NCI-H146 treated with DMSO at 0.1 percent for 48 hours (cell line): ENCODE data around the gene CLEC2L.

ENCODE experiments used
- DNase-seq: peaks from one replicate; lab custom pipeline; 2025; ENCODE audit not compliant: unreplicated experiment; lab: John Stamatoyannopoulos, UW

The CLEC2L gene

GRCh38 chr7:139573871-139574270, 50.4 kb downstream of the CLEC2L start:
- no peak for DNase-seq

GRCh38 chr7:139574618-139575337, 51.3 kb downstream of the CLEC2L start:
- no peak for DNase-seq

- DNase-seq: no peak
Observed at GRCh38 chr7:139575338-139575680, 51.8 kb downstream of the CLEC2L start.

DNA sequence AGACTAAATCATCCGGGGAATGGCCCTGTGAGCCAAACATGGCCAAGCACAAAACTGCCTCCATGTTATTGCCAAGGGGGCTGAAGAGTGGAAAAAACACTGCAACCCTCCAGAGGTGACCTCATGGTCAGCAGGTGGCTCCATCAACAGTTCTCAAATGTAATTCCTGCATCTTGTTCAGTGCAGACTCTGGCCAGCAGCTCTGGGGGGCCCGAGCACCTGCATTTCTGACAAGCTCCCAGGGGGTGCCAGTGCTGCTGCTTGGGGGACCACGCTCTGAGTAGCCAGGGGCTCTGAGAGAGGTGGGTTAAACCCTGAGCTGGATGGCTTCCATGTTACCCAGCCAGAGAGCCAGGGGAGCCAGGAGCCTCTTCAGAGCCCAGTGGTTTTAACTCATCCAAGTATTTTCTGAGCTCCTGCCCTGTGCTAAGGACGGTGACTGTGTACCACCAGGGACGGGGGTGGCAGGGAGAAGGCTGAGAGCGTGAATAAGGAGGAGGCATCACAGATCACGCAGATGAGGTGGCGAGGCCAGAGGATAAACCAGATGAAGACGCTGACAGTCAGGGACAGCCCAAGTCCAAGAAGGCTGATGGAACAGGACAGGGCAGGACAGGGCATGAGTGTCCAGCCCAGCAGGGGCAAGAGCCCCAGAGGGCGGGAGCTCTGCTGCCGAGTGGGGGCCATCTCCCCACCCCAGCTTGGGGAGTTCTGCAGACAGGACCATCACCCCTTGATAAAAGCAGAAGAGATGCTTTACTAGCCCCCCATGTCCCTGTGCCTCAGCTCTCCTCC, 52.9 kb downstream of the CLEC2L start:
- DNase-seq: no peak

DNA sequence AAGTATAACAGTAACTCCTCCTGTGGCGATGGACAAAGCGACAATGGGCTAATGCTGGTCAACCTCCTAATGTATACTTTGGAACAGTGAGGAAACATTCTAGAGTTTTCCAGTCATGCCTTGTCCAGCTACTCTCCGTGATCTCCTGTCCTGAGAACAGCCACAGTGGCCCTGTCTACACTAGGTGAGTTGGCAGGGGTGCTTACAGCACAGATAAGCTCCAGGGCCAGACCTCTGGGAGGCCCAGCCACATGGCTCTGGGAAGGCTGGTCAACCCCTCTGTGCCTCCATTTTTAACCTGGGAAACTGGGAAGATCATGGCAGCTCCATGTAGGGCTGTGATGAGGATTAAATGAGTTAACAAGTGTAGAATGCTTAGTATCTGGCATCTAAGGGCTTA, 57.0 kb downstream of the CLEC2L start:
- DNase-seq: no peak

DNA sequence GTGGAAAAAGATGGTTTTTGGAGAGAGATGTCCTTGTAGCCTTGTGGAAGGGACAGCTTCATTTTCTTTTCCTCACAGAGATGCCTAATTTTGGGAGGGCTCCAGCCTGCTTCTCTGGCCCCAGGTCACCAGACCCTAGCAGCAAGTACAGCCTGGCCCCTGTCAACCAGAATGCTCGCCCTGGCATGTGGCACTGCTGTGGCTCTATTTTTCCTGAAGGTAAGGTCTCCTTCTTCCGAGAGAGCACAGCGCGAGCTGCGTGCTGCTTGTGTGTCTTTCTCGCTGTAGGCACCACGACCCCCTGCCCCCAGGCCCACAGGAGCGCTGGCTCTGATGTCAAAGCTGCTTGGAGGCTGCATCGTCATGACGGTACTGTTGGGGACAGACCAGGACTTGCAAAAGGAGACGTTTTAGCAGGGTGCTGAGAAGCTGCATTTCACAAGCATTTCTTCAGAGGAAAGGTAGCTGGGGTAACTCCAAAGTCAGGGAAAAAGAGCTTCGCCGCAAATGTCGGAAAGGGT, 58.7 kb downstream of the CLEC2L start:
- DNase-seq: no peak

DNA sequence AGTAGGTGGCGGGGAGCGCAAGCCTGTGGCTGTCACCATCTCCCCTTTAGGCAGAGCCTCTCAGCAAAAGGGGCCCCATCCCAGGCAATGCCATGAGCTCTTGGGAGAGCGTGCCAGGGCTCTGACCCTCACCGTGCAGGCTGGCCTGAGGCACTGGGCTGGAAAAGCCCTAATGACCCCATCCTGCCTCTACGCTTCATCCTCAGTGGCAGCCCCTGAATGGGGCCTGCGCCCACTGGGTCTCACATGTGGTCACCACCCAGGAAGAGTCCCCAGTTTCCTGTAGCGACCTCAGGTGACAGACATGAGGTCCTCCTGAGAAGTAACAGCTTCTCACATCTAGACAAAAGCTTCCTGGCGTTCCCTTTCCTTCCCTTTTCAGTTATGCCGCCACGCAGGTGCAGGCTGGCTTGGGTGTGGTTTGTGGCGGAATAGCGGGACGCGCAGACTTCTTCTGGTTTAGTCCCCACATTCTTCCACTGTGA, 59.2 kb downstream of the CLEC2L start:
- DNase-seq: no peak

DNA sequence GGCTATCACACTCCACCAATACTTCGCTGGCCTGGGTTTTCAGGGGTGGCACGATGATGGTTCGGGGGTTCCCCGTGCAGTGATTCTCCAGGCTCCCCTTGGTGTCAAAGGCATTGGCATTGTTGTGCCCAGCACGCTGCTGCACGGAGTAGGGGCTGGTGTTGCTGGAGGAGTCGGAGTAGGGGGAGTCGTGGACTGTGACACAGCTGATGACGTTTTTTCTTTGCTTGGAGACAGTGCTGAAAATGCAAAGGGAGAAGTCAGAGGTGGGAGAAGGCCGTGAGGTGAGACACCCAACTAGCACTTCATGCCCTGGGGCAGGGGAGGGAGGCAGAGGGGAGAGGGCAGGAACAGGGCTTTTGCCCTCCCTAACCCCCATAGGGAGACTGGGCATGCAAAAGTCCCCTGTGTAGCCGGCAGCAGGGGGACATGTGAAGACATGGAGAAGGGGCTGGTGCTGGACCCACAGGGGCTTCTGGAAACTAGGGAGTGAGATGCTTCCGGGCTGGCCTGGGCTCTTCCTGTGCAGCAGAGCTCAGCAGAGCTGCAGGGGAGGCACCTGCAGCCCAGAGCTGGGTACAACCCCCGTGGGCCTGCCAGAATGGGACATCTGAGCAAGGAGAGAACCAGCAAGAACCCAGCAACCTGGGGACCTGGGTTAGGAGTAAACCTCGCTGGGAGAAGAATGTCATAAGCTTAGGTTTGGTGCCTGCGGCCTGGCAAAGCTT, 60.5 kb downstream of the CLEC2L start:
- DNase-seq: no peak

- no peak for DNase-seq
Observed at GRCh38 chr7:139585042-139585441, 61.6 kb downstream of the CLEC2L start.

DNA sequence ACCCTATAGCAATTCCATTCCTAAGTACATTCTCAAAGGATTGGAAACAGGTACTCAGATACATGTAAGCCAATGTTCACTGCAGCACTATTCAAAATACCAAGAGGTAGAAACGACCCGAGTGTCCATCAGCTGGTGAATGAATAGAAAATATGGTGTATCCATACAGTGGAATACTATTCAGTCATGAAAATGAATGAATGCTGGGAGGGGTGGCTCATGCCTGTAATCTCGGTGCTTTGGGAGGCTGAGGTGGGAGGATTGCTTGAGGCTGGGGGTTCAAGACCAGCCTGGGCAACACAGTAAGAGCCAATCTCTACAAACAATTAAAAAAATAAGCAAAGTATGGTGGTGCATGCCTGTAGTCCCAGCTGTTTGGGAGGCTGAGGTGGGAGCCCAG, 62.8 kb downstream of the CLEC2L start:
- no peak for DNase-seq

GRCh38 chr7:139587535-139587934, 64.0 kb downstream of the CLEC2L start:
- DNase-seq: no peak

GRCh38 chr7:139588632-139589031, 65.1 kb downstream of the CLEC2L start:
- no peak for DNase-seq

DNA sequence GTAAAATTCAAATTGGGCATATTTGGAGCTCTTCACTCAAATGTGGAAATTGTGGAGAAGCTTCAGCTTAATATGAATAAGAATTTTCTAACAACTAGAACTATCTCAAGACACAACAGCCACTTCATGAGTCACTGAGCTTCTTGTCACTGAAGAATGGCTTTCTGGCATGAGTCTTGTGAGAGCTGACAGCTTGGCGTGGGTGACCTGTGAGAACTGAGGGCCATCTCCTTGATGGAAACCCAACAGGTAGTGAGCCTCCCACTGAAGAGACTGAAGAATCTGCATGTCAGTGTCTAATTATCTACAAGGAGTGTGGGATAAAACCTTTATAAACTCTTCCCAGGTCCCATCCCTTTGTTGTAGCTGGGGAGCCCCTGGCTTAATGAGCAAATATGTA, 66.0 kb downstream of the CLEC2L start:
- DNase-seq: no peak

DNA sequence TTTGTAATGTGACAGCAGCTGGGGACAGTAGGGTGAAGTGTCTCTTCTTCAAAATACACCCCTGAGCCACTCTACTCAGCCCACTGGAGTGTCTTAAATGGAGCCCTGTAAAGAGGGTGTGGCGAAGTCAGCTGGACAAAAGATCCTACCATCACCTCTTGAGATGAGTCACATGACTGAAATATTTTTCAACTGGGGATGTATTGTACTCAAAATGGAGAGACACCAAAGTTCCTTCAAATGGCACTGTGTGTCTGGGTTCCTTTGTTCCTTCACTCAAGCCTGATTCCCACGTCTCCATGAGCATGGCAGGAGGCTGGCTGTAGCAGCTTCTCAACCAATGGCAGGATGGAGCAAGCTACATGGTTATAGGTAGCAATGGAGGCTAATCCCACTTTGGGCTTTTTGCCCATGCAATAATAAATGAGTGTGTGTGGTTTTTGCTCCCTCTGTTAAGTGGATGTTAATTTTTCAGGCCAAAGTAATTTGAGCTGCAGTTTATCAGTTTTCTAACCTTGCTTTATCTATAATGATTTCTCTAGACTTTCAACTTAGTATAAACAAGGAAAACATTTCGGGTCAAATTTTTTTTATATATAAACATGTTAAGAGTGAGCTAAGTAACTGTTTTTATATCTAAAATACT, 68.2 kb downstream of the CLEC2L start:
- no peak for DNase-seq

GRCh38 chr7:139592801-139593461, 69.4 kb downstream of the CLEC2L start:
- no peak for DNase-seq

- no peak for DNase-seq
Observed at GRCh38 chr7:139594090-139594489, 70.6 kb downstream of the CLEC2L start.
